SW 1271 (cell line): ENCODE data around the gene TMC4.
A peak's percentile ranks its signal among the peaks of the same experiment; 100 is the strongest.
"Not testable (repeated sequence)": the region's sequence is repeated elsewhere in the genome, so short reads cannot be mapped to it uniquely, and the experiment has no call there.

Experiments used
- DNase-seq, 2 experiments: peaks; one replicate each; lab custom pipeline; 2025; lab: John Stamatoyannopoulos, UW

TMC4 gene

DNA sequence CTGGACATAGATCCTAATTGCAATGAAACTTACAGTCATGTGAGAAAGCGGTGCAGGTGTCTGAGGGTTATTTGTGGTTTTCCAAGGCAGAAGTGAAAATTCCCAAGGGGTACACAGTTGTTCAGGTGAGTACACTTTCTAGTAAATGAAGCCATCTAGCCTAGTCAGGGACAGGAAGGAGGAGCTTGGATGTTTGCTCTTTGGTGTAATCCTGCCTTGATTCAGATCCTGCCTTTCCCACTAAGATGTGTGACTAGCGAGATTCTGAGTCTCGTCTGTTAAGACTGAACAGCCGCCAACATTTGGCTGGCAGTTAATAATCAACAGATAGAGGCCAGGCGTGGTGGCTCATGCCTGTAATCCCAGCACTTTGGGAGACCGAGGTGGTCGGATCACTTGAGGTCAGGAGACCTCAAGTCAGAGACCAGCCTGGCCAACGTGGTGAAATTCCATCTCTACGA lies 30.2 kb upstream of the TMC4 start:
- no peak for DNase-seq

DNA sequence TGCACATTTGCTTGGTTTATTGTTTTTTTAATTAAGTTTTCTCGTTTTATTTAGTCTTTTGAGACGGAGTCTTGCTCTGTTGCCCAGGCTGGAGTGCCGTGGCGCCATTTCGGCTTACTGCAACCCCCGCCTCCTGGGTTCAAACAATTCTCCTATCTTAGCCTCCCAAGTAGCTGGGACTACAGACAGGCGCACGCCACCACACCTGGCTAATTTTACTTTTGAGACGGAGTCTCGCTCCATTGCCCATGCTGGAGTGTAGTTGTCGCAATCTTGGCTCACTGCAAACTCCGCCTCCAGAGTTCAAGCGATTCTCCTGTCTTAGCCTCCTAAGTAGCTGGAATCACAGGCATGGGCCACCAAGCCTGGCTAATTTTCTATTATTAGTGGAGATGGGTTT lies 29.0 kb upstream of the TMC4 start:
- DNase-seq, result no peak

DNA sequence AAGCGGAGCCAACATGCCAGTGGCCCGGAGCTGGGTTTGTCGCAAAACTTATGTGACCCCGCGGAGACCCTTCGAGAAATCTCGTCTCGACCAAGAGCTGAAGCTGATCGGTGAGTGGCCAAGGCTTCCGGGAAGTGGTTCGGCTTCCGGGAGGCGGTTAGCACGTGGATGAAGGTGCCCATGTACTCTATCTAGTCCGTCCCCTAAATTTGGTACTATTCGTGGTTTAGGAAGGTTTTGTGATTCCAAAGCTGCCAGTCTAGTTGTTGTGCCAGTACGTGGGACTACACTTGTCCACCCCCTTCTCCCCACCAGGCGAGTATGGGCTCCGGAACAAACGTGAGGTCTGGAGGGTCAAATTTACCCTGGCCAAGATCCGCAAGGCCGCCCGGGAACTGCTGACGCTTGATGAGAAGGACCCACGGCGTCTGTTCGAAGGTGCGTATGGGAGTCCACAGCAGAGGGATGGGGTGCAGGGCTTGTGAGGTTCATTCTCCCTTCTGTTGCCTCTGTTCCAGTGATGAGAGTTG lies 28.3 kb upstream of the TMC4 start:
- no peak for DNase-seq

DNA sequence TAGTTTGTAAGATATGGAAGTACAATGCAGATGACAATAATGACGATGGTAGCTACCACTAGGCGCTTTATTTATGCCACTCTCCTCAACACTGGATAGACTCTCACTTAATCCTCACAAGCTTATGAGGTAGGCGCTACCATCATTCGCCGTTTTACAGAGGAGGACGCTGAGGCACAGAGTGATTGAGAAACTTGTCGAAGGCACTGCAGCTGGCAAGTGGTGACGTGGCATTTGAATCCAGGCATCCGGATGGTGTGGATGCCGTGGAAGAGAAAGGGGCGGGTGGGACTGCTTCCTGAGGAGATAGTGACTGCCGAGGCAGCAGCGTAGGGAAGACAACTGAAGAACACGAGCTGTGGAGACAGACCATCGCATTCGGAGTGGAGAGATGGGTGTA lies 26.4 kb upstream of the TMC4 start:
- no peak for DNase-seq

DNA sequence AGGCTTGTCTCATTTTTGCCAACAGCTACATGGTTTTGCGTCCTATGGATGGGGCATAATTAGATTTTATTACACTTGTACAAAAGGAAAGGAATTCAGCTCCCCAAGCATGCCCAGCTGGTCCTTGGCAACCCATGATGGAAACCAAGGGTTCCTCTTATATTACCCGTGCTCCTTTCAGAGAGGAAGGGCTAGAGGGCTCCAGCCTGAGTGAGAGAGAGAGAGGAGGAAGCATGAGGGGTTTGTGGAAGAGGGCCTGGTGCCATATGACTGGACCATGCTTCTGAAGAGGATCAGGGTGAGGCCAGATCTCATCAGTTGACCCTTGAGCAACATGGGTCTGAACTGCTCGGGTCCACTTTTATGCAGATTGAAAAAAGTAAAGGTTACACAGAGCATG lies 24.2 kb upstream of the TMC4 start:
- no peak for DNase-seq

DNA sequence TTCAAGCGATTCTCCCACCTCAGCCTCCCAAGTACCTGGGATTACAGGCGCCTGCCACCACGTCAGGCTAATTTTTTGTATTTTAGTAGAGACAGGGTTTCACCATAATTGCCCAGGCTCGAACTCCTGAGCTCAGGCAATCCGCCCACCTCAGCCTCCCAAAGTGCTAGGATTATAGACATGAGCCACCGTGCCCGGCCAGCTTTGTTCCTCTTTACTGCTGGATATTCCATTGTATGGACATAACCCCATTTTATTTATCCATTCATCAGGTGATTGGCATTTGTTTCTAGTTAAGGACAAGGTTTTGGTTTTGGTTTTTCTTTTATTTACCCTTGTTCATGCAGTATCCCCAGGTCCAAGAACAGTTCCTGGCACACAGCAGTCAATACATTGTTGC lies 23.6 kb upstream of the TMC4 start:
- no peak for DNase-seq

DNA sequence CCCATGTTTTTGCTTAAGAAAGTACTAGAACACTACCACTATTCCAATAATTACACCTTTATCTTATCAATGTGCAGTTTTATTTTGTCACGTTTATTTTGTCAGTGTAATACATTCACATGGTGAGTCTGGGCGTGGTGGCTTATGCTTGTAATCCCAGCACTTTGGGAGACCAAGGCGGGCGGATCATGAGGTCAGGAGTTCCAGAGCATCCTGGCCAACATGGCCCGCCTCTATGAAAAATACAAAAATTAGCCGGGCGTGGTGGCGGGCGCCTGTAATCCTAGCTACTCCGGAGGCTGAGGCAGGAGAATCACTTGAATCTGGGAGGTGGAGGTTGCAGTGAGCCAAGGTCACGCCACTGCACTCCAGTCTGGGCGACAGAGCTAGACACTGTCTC lies 21.5 kb upstream of the TMC4 start:
- DNase-seq, result not testable (repeated sequence)

DNA sequence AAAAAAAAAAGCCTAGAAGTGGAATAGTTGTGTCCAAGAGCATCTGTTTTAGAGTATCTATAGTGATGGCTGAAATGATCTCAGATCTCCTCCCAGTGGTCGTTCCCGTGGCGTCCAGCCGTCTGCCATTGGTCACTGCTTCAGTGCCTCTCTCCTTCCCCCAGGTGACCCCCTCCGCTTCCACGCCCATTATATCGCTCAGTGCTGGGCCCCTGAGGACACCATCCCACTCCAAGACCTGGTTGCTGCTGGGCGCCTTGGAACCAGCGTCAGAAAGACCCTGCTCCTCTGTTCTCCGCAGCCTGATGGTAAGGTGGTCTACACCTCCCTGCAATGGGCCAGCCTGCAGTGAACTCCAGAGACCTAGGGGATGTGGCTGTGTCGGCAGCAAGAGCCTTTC lies 20.1 kb upstream of the TMC4 start:
- no peak for DNase-seq

DNA sequence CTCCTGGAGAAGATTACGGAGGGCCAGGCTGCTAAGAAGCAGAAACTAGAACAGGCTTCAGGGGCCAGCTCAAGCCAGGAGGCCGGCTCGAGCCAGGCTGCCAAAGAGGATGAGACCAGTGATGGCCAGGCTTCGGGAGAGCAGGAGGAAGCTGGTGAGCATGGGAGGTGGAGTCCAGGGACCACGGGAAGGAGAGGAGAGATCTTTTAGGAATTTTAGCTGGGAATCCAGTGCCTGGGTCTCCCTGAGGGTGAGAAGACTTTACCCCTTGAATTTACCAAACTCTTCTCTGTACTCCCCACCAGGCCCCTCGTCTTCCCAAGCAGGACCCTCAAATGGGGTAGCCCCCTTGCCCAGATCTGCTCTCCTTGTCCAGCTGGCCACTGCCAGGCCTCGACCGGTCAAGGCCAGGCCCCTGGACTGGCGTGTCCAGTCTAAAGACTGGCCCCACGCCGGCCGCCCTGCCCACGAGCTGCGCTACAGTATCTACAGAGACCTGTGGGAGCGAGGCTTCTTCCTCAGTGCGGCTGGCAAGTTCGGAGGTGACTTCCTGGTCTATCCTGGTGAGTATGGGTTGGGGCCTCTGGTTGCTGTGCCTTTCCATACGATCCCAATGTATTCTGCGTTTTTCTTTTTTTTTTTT lies 19.0 kb upstream of the TMC4 start:
- no peak for DNase-seq

DNA sequence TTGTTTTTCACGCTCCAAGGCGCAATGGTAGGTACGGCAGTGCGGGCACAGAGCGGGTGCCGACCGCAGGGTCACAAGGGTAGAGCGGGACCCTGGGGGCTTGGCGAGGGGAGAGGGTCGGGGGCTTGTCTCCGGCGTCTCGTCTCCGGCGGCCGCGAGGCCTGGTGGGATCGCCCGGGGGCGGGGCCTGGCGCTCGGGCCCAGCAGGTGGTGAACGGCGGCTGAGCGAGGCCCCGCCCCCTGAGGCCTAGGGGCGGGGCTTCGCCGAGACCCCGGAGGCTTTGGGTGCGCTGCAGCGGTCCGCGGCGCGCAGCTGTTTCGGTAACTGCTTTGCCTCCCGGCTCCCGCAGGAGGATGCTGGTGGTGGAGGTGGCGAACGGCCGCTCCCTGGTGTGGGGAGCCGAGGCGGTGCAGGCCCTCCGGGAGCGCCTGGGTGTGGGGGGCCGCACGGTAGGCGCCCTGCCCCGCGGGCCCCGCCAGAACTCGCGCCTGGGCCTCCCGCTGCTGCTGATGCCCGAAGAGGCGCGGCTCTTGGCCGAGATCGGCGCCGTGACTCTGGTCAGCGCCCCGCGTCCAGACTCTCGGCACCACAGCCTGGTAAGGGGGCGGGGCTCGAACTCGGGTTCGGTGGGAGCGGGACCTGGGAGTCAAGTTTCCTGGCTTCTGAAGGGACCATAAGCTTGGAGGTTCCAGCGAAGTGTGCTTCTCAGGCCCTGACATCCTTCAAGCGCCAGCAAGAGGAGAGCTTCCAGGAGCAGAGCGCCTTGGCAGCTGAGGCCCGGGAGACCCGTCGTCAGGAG lies 18.3 kb upstream of the TMC4 start, which contains the start of gene TSEN34:
TSEN34 (plus strand) TSS at position 298 of the 800 bp plus-strand sequence; CDS start at position 355, 57 bp downstream.
- peak in 1 of 2 experiments; percentile 70 for DNase-seq

DNA sequence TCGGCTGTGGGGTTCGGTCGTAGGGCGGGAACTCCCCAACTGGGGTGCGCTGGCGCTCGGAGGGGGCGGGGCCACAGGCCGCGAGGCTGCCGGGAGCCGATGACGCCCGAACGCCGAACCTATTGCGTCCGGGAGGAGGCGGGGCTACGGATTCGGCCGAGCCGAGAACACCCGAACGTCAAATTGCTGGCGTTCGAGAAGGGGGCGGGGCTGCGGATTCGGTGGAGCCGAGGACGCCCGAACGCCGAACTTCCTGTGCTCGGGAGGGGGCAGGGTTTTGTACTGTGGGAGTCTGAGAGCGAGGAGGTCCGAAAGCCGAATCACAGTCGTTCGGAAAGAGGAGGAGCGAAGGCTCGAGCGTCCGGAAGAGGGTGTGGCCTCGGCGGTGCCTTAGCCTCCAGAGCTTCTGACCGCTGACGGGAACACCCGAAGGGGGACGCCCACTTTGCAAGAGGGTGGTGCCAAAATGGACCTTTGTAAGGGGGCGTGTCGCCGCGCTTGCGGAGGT lies 17.6 kb upstream of the TMC4 start:
- peak; percentile 90 to 96 for DNase-seq

DNA sequence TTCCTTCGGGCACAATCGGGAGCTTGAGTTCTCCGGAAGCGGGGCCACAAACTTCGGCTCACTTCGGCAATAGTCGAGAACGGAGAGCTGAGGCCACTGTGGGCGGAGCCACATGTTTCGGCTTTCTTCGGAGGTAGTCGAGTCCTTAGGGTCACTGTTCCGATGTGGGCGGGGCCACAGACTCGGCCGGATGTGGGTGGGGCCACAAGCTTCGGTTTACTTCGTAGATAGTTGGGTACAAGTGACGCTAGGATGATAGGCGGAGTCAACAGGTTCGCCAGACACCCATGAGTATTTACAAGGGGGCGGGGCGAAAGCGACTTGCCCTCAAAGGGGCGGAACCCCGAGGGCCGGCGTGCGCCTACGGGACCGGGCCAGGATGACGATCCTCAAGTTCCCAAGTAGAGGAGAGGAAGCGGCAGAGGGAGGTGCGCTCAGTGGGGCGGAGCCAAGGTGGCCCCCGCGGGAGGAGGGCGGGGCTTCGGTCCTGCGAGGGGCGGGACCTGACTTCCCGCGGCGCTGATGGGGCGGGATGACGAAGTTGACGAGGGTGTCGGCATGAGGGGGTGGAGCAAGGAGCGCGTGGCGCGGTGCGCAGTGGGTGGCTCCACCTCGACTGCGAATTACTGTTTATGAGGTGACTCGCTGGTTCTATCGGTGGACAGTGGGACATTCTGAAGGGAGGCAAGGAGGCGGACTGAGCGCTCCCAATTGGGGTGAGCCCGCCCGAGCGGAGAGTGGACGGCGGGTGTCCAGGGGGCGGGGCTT lies 17.0 kb upstream of the TMC4 start:
- peak; percentile 98 to 99 for DNase-seq

DNA sequence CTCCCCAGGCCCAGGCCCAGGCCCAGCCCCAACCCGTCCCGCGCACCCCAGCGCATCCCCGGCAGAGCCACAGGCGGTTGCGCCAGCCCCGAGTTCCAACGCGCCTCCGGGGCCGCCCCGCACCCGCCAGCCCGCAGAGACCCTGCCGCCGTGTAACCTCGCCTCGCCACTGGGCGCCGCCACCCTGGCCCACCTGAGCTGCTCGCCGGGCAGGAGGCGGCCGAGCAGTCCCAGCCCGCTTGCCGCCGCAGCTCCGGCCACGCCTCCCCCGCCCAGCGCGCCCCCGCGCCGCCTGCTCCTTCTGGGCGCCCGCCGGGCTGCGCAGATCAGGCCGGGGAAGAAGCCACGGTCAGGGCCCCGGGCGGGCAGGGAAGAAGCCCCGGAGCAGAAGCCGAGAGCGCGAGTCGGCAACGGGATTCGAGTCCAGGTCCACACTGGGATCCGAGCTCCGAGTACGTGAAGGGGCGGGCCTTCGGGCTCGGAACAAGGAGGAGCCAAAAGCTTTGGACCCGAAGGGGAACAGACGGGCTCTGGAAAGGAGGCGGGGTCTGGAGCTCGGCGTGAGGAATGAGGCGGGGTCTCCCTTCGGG lies 16.3 kb upstream of the TMC4 start, which contains the start of gene MBOAT7:
MBOAT7 (minus strand) TSS at position 436 of the 590 bp plus-strand sequence. CDS start 1,072 bp downstream, outside the sequence.
- DNase-seq, result no peak

DNA sequence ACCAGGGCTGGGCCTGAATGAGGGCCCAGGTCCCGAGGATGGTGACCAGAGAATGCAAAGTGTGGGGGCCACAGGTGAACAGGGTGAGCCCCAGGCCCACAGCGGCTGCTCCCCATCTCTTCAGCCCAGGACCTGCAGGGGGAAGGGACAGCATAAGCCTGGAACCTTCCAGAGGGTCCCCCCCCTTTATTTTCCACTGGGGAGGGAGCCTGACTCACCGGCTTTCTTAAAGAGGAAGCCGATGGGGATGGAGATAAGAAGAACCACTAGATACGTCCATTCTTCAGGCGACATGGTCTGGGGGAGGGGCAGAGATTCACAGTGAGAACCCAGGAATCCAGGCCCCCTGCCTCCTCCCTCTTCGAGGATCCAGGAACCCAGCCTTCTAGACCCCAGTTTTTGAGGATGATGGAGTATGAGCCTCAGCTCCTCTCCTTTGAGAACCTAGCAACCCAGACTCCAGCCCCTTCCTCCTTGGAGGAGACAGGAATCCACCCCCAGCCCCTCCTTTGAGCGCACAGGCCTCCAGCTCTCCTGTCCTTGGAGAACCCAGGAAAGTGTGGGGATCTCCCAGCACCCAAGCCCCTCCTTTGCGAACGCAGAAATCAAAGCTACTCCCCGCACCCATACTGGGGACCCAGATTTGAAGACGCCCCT lies 15.4 kb upstream of the TMC4 start:
- DNase-seq, result peak in 1 of 2 experiments; percentile 13

DNA sequence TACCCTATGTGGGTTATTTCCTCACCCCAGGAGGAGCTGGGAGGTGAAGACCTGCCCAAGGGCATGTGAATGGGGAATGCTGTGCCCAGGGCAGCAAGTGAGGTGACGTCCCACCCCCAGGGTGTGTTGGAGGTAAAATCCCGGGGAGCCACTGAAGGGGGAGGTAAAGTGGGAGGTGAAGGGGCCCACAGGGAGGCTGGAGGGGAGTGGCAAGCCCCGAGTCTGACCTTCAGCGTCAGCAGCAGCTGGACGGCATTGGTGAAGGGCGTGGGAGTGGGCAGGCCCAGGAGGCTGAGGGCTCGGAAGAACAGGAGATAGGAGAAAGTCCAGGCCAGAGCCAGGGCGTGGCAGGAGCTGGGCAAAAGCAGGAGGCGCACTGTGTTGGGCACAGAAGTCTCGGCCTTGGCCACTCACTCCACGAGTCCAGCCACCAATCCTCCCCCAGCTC lies 14.0 kb upstream of the TMC4 start:
- DNase-seq, result no peak

DNA sequence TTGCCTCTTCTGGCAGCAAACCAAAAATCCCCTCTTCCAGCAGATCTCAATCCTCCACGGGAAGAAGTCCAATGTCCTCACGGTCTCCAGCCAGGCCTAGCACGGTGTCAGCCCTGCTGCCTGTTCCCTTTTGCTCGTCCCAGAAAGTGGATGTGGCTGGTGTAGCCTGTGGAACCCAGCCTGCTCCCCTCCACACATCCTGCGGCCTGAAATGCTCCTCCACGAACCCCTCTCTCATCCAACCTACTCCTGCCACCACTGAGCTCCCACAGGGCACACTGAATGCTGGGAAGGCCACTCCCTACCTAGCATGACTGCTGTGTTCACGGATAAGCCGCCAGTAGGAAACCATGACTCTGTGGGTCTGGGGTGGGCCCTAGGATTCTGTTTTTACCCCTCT lies 13.4 kb upstream of the TMC4 start:
- no peak for DNase-seq

DNA sequence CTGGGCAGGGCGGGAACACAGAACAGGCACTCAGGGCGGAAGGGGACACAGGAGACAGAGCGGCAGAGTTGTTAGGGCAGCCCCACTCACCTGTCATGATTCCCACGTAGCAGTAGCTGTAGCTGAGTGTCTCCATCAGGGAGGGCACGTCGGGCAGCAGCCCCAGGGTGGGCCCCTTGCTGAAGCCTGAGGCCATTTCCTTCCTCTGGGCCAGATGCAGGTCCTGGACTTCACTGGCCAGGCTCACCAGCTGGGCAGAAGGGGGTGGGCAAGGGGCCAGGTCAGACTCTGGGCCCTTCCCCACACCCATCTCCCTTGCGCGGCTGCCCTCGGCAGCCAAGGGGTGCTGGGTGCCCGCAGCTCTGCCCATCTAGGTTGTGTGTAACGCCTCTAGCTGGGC lies 10.5 kb upstream of the TMC4 start:
- no peak for DNase-seq

DNA sequence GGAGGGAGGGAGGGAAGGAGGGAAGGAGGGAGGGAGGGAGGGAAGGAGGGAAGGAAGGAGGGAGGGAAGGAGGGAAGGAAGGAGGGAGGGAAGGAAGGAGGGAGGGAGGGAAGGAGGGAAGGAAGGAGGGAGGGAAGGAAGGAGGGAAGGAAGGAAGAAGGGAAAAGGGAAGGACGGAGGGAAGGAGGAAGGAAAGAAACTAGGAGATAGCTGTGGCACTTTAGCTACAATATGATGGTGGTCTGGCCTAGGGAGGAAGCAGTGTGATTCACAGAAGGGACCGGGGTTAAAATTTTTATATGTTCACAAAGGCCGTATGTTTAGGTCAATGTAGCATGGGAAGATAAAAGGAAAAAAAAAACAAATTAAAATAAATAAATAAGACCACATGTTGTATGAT lies 8.9 kb upstream of the TMC4 start:
- not testable (repeated sequence) for DNase-seq

DNA sequence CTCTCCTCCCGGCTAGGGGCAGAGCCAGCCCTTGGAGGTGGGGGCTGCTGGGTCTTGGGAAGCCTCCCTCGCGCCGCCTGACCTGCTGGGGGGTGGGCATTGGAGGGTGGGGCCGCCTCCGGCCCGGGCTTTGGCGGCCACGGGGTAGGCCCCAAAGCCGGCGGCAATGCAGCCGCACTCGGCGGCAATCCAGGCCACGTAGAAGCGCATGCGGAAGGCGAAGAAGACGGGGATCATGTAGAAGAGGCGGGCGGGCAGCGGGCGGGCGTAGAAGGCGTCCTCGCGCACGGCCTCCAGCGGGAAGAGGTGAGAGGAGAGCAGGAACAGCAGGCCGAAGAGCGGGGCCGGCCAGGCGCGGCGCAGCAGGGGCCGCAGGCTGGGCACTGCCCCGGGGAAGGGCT lies 7.7 kb upstream of the TMC4 start:
- DNase-seq, result no peak

DNA sequence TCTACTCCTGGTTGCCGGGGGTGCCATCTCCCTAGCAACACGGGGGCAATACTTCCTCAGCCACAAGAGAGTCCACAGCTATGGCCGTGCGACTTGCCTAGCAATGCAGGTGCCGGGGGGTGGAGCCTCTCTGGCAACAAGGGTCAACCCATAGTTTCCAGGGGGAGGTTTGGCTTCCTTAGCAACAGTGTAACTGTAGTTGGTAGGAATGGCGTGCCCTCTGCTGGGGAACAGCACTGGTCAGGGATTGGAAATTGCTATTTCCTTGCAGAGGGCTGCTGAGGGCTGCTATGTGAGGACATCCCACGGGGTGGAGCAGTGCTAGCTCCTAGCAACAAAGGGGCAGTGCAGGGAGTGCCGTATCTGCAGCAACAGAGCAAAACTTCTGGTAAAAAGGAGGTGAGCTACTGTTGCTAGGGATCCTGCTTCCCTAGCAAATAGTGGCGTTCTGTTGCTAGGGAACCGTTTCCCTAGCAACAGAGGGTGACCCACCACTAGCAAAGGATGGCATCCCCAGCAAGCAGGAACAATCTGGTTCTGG lies 7.0 kb upstream of the TMC4 start:
- peak; percentile 37 to 76 for DNase-seq
